OCI-LY1 (cell line): ENCODE measurements around the gene FGF5.

Source experiments
- H2AFZ ChIP-seq: fragments of 200-600 bp; sonication (generic), shearing (Covaris generic); 2 replicates; pipeline ENCODE4 v1.6.0; 2014; ENCODE audit warnings: antibody characterized with exemption, mild to moderate bottlenecking, low read length
- H3F3A ChIP-seq: fragments of 200-600 bp; sonication (generic), shearing (Covaris generic); 2 replicates; pipeline ENCODE4 v1.6.0; 2014; ENCODE audit warnings: mild to moderate bottlenecking, antibody characterized with exemption, low read length, moderate library complexity; ENCODE audit not compliant: insufficient read depth
- H3K27ac ChIP-seq: fragments of 200-600 bp; sonication (generic); 2 replicates; pipeline ENCODE4 v1.5.1; 2014; ENCODE audit warnings: low read length, mixed run types, mild to moderate bottlenecking, low read depth; ENCODE audit not compliant: poor library complexity, severe bottlenecking
- H3K27me3 ChIP-seq: fragments of 200-600 bp; sonication (generic); 2 replicates; pipeline ENCODE4 v1.6.0; 2014; ENCODE audit warnings: antibody characterized with exemption, mild to moderate bottlenecking, low read length, moderate library complexity; ENCODE audit not compliant: insufficient read depth
- H3K36me3 ChIP-seq: fragments of 200-600 bp; sonication (generic); 2 replicates; pipeline ENCODE4 v1.6.1; 2014; ENCODE audit warnings: mild to moderate bottlenecking, antibody characterized with exemption, low read length, moderate library complexity, mixed read lengths; ENCODE audit not compliant: insufficient read depth
- H3K4me1 ChIP-seq: fragments of 200-600 bp; sonication (generic); 2 replicates; pipeline ENCODE4 v1.5.1; 2014; ENCODE audit warnings: mild to moderate bottlenecking, low read length, moderate library complexity; ENCODE audit not compliant: insufficient read depth, severe bottlenecking
- H3K4me2 ChIP-seq: fragments of 200-600 bp; sonication (generic), shearing (Covaris generic); 2 replicates; pipeline ENCODE4 v1.6.1; 2014; ENCODE audit warnings: low read length
- H3K4me3 ChIP-seq: fragments of 200-600 bp; sonication (generic); 2 replicates; pipeline ENCODE4 v1.5.1; 2014; ENCODE audit warnings: low read length, low read depth, mild to moderate bottlenecking, mixed read lengths; ENCODE audit not compliant: poor library complexity, severe bottlenecking
- H3K79me2 ChIP-seq: fragments of 200-600 bp; shearing (Covaris generic); 2 replicates; pipeline ENCODE4 v1.6.1; 2016; ENCODE audit warnings: mixed run types, low read length, mixed read lengths; ENCODE audit not compliant: insufficient read depth
- H3K9ac ChIP-seq: fragments of 200-600 bp; sonication (generic), shearing (Covaris generic); 2 replicates; pipeline ENCODE4 v1.6.1; 2014; ENCODE audit warnings: mild to moderate bottlenecking, low read length, mixed read lengths
- H3K9me2 ChIP-seq: fragments of 200-600 bp; sonication (generic), shearing (Covaris generic); 2 replicates; pipeline ENCODE4 v1.6.1; 2014; ENCODE audit warnings: low read depth, mild to moderate bottlenecking, low read length, mixed read lengths
- H3K9me3 ChIP-seq: fragments of 200-600 bp; shearing (Covaris generic); 2 replicates; pipeline ENCODE4 v1.6.1; 2014; ENCODE audit warnings: low read length, mixed read lengths
- H4K20me1 ChIP-seq: fragments of 200-600 bp; sonication (generic), shearing (Covaris generic); 2 replicates; pipeline ENCODE4 v1.6.0; 2016; ENCODE audit warnings: mild to moderate bottlenecking, low read length; ENCODE audit not compliant: insufficient read depth
- CTCF ChIP-seq: fragments of 200-600 bp; sonication (generic), shearing (Covaris generic); IDR thresholded peaks from 2 replicates; pipeline ENCODE4 v1.5.1; 2017; ENCODE audit warnings: mild to moderate bottlenecking, antibody characterized with exemption, low read length, moderate library complexity, mixed read lengths
- EZH2 ChIP-seq: fragments of 200-600 bp; sonication (generic), shearing (Covaris generic); IDR thresholded peaks from 2 replicates; pipeline ENCODE4 v1.8.0; 2017; ENCODE audit warnings: borderline replicate concordance, mixed run types, mild to moderate bottlenecking, antibody characterized with exemption, low read length, moderate library complexity, mixed read lengths

FGF5 gene

GRCh38 chr4:80270868-80271267, 4.4 kb downstream of the FGF5 start:
- no peaks in the 10 kb centered on the region for H4K20me1 ChIP-seq
- H3K79me2 ChIP-seq: no peaks in the 10 kb centered on the region
- no peaks in the 10 kb centered on the region for H3K9me3 ChIP-seq
- no peaks in the 10 kb centered on the region; the same call in 1 of the 2 replicates for H3K9me2 ChIP-seq
- H3K4me1 ChIP-seq: no peaks in the 10 kb centered on the region
- no peak overlapping the region for H3K4me2 ChIP-seq
- no peak overlapping the region for H3K9ac ChIP-seq
- no peaks in the 10 kb centered on the region for H3K36me3 ChIP-seq
- TF ChIP-seq CTCF (no peak), EZH2 (no peak)
- H3F3A ChIP-seq: no peaks in the 10 kb centered on the region
- H3K27me3 ChIP-seq: no peaks in the 10 kb centered on the region; the same call in 1 of the 2 replicates
- no peak overlapping the region for H3K27ac ChIP-seq
- H3K4me3 ChIP-seq: no peak overlapping the region
- no peak overlapping the region for H2AFZ ChIP-seq

GRCh38 chr4:80271801-80272200, 5.3 kb downstream of the FGF5 start:
- H3K4me1 ChIP-seq: no peaks in the 10 kb centered on the region
- no peaks in the 10 kb centered on the region for H4K20me1 ChIP-seq
- TF ChIP-seq CTCF (no peak), EZH2 (no peak)
- no peak overlapping the region for H3K27ac ChIP-seq
- H3K4me2 ChIP-seq: no peak overlapping the region
- no peaks in the 10 kb centered on the region; the same call in 1 of the 2 replicates for H3K9me2 ChIP-seq
- H3K36me3 ChIP-seq: no peaks in the 10 kb centered on the region
- no peak overlapping the region for H2AFZ ChIP-seq
- no peaks in the 10 kb centered on the region for H3K9me3 ChIP-seq
- H3K27me3 ChIP-seq: no peaks in the 10 kb centered on the region; the same call in 1 of the 2 replicates
- no peak overlapping the region for H3K9ac ChIP-seq
- no peaks in the 10 kb centered on the region for H3K79me2 ChIP-seq
- H3K4me3 ChIP-seq: no peak overlapping the region
- no peaks in the 10 kb centered on the region for H3F3A ChIP-seq

- Histone ChIP-seq H3K27ac (no peak overlapping the region), H4K20me1 (no peaks in the 10 kb centered on the region), H3F3A (no peaks in the 10 kb centered on the region), H3K4me1 (no peaks in the 10 kb centered on the region), H3K4me2 (no peak overlapping the region), H3K36me3 (no peaks in the 10 kb centered on the region), H3K4me3 (no peak overlapping the region), H3K79me2 (no peaks in the 10 kb centered on the region), H3K9me3 (no peaks in the 10 kb centered on the region), H3K9ac (no peak overlapping the region), H3K9me2 (no peaks in the 10 kb centered on the region; the same call in 1 of the 2 replicates), H2AFZ (no peak overlapping the region), H3K27me3 (no peaks in the 10 kb centered on the region)
- TF ChIP-seq EZH2 (no peak), CTCF (no peak)
Observed at GRCh38 chr4:80276931-80277330, 10.5 kb downstream of the FGF5 start.
